ENCODE measurements around the gene PCGF3. TPM values are rescaled to one million over a fixed set of nuclear protein-coding genes. Genes with fewer than 3 reads are reported as not detected.

Gene PCGF3
- total RNA-seq, 2 donors from 2014 or later, result 59.0 to 135 TPM

DNA sequence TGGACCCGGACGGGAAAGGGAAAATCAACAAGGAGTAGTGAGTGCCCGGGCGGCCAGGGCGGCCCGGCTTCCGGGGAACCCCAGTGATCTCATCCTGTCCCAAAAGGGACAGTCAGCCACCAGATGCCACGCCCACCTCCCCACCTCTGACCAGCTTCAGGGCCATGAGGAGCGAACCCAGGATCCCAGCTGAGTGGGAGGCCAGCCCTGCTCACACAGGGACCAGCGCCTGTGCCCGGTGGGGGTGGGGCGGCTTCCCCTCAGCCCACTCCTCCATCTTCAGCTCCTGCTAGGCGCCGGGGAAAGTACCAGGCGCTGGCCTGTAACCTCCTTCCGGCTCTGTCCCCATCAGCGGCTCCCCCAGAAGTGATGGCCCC lies 25.1 kb upstream of the PCGF3 start:
- no peak for DNase-seq (ENCODE audit: low spot score)
- intact Hi-C loops (cut with DNase I), result no loop called here
- Histone ChIP-seq H3K4me3 (no peak overlapping the region), H3K27ac (no peak overlapping the region), H3K9me3 (no peaks in the 10 kb centered on the region), H3K36me3 (no peaks in the 10 kb centered on the region), H3K4me1 (replicated peaks) (peaks cover 8% of the 10 kb centered on the region), H3K27me3 (replicated peaks; ENCODE audit: insufficient read depth) (no peaks in the 10 kb centered on the region)
- TF ChIP-seq POLR2AphosphoS5 (IDR thresholded peaks at IDR 0.05) (no peak), POLR2A (IDR thresholded peaks at IDR 0.05) (no peak)
- TF ChIP-seq, protein P1, sequence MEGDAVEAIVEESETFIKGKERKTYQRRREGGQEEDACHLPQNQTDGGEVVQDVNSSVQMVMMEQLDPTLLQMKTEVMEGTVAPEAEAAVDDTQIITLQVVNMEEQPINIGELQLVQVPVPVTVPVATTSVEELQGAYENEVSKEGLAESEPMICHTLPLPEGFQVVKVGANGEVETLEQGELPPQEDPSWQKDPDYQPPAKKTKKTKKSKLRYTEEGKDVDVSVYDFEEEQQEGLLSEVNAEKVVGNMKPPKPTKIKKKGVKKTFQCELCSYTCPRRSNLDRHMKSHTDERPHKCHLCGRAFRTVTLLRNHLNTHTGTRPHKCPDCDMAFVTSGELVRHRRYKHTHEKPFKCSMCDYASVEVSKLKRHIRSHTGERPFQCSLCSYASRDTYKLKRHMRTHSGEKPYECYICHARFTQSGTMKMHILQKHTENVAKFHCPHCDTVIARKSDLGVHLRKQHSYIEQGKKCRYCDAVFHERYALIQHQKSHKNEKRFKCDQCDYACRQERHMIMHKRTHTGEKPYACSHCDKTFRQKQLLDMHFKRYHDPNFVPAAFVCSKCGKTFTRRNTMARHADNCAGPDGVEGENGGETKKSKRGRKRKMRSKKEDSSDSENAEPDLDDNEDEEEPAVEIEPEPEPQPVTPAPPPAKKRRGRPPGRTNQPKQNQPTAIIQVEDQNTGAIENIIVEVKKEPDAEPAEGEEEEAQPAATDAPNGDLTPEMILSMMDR (IDR thresholded peaks at IDR 0.05), result no peak
- 35% methylated on average over 11 of the region's 17 CpGs for WGBS

DNA sequence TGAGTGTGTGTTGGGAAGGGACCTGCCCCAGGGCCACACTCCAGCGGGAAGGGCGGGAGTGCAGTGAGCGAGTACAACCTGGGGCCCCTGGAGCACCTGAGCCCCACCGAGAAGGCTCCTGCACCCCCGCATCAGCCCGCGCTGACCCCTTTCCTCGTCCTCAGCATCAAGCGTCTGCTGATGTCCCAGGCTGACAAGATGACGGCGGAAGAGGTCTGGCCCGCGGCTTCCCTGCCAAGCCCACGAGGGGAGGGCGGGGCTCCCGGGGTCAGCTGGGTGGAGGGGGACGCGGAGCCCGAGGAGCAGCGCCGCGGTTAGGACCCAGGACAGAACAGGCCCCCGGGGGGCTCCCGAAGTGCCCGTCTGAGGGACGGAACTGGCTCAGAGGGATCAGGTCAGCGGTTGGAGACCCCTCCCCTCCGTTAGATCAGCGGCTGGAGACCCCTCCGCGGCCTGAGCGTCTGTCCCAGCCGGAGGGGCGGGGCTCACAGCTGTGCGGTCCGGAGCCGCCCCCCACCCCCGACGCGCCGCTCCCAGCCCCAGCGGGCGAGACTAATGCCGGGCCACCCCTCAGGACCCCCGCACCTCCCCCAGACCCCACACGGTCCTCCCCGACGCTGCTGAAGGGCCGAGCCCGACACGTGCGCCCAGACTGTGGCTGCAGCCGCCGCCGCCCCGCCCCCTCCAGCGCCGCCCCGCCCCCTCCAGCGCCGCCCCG lies 24.5 kb upstream of the PCGF3 start:
- Histone ChIP-seq H3K27ac (no peak overlapping the region), H3K4me1 (replicated peaks) (peaks cover 8% of the 10 kb centered on the region), H3K27me3 (replicated peaks; ENCODE audit: insufficient read depth) (no peaks in the 10 kb centered on the region), H3K9me3 (no peaks in the 10 kb centered on the region), H3K36me3 (no peaks in the 10 kb centered on the region), H3K4me3 (peak overlapping the region; percentile 27 to 37)
- no peak for DNase-seq (ENCODE audit: low spot score)
- intact Hi-C loops (cut with DNase I), result no loop called here
- TF ChIP-seq POLR2AphosphoS5 (IDR thresholded peaks at IDR 0.05) (no peak), POLR2A (IDR thresholded peaks at IDR 0.05) (no peak)
- TF ChIP-seq, protein P1 (IDR thresholded peaks at IDR 0.05), result no peak
- 2% methylated on average over 34 of the region's 62 CpGs for WGBS

GRCh38 chr4:681736-682451 lies 23.7 kb upstream of the PCGF3 start:
- H3K36me3 ChIP-seq, result no peaks in the 10 kb centered on the region
- peak overlapping the region in 1 of 2 donors; percentile 37 for H3K27ac ChIP-seq
- H3K4me3 ChIP-seq, result peak overlapping the region; percentile 12 to 26
- no peaks in the 10 kb centered on the region for H3K27me3 ChIP-seq (replicated peaks; ENCODE audit: insufficient read depth)
- H3K9me3 ChIP-seq, result no peaks in the 10 kb centered on the region
- 44% methylated on average over 51 of the region's 58 CpGs for WGBS
- DNase-seq (ENCODE audit: low spot score), result peak; percentile 64
- TF ChIP-seq POLR2A (IDR thresholded peaks at IDR 0.05), result no peak
- TF ChIP-seq POLR2AphosphoS5 (IDR thresholded peaks at IDR 0.05), result peak; percentile 25
- TF ChIP-seq, protein P1 (IDR thresholded peaks at IDR 0.05), result no peak
- intact Hi-C loops (cut with DNase I), result no loop called here
- peaks cover 8% of the 10 kb centered on the region for H3K4me1 ChIP-seq (replicated peaks)

DNA sequence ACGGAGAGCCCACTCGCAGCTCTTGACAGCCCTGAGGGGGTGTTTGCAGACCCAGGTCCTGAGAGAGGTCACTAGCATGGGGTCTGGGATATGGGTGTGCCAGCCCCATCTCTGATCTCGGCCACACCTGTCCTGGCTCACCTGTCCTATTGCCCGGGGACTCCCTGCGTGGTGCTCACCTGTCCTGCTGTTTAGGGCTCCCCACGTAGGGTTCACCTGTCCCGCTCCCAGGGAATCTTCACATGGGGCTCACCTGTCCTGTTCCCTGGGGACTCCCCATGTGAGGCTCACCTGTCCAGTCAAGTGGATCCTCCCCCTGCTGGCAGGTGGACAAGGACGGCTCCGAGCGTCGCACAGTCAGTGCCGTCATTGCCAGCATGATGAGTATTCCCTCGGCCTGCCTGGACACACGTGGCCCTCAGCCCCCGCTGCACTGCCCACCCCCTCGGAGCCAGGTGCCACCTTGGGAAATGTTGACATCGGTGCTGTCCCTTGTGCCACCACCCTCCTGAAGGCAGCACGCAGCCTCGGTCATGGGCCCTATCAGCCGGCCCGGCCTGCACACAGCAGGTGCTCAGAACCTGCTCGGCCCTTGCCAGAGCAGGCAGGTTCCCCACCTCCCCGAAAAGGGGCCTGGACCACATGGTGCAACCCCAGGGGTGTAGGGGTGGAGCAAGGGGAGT lies 23.0 kb upstream of the PCGF3 start:
- 78% methylated on average over 23 of the region's 23 CpGs for WGBS
- Histone ChIP-seq H3K9me3 (no peaks in the 10 kb centered on the region), H3K27ac (peak overlapping the region in 1 of 2 donors; percentile 37), H3K4me1 (replicated peaks) (peaks cover 4% of the 10 kb centered on the region), H3K27me3 (replicated peaks; ENCODE audit: insufficient read depth) (no peaks in the 10 kb centered on the region), H3K36me3 (no peaks in the 10 kb centered on the region), H3K4me3 (no peak overlapping the region)
- no peak for DNase-seq (ENCODE audit: low spot score)
- TF ChIP-seq POLR2AphosphoS5 (IDR thresholded peaks at IDR 0.05) (no peak), POLR2A (IDR thresholded peaks at IDR 0.05) (no peak)
- TF ChIP-seq, protein P1 (IDR thresholded peaks at IDR 0.05), result peak in 1 of 4 experiments; percentile 11
- intact Hi-C loops (cut with DNase I), result no loop called here

Measured in prostate gland (tissue), 2 donors.